Posterior vena cava (tissue), 2 donors: Measurements from ENCODE around the gene NAIF1. TPM values are rescaled to one million over a fixed set of nuclear protein-coding genes. Genes with fewer than 3 reads are reported as not detected.
"Not testable (repeated sequence)": the region's sequence is repeated elsewhere in the genome, so short reads cannot be mapped to it uniquely, and the experiment has no call there.

Source experiments
- DNase-seq: peaks from one replicate; pipeline ENCODE4 v3.0.0-alpha.2; 2020; ENCODE audit warnings: low spot score
- intact Hi-C, 2 donors: fragments of 100-400 bp; cut with DNase I; formaldehyde crosslinking; loops; one replicate each; pipeline versions ENCODE4 v1.14.1 to v1.14.2; 2022 to 2023
- total RNA-seq, 2 donors: library from RNA; stranded (reverse); fragmentation: NEBNext Ultra II Directional; extraction: Animal tissue kit (Norgen Biotek cat#: 25700); gene quantifications; one replicate each; pipeline ENCODE4 v1.2.1, GENCODE V29; 2021
- donor health status: DM: yes; HTN: yes; CAD: no.
- donor health status: DM: yes; HTN: yes; CAD: no.

NAIF1 gene
- total RNA-seq, 2 donors from 2014 or later: 6.0 to 7.1 TPM

DNA sequence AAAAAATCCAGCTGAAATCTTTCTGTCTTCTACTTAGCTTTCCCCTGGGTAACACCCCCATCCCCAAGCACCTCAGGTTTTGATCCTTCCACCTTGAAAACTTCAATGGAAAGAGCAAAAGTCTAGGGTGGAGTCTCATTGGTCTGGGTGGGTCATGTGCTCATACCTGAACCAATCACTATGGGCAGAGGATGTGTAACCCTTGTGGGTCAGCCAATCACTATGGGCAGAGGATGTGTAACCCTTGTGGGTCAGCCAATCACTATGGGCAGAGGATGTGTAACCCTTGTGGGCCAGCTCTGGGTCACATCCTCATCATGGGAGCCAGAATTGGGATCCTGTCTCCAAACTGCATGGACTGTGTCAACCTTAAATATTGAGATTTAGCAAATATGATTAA lies 18.5 kb downstream of the NAIF1 start:
- intact Hi-C loops: no loop called here

DNA sequence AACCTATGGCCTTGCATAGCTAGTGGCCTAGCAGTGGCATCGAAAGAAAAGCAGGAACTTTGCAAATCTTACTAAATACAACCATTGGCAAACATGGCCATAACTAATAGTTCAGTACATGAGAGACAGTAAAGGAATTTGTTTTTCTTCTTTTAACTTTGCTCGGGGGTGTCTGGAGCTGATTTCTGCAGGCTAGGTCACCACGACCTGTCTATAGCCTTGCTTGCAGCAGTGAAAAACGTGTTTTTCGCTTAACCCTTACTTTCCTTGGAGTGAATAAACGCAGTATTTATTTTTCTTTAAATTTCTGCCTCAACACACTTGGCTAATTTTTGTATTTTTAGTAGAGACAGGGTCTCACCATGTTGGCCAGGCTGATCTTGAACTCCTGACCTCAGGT lies 19.9 kb downstream of the NAIF1 start:
- no peak for DNase-seq
- intact Hi-C loops: no loop called here

More for the DNA sequence above, 18.5 kb downstream of the NAIF1 start:
- no peak for DNase-seq

DNA sequence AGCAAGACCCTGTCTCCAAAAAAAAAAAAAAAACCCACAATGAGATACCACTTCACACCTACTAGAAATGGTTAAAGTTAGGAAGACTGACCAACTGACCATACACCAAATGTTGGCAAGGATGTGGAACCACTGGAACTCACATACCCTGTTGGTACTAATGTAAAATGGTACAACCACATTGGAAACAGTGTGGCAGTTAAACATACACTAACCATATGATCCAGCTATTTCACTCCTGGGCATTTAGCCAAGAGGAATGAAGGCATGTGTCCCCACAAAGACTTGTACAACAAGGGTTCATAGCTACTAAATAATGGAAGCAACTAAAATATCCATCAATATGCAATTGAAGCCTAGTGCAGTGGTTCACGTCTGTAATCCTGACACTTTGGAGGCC lies 21.3 kb downstream of the NAIF1 start:
- no peak for DNase-seq
- intact Hi-C loops: no loop called here

DNA sequence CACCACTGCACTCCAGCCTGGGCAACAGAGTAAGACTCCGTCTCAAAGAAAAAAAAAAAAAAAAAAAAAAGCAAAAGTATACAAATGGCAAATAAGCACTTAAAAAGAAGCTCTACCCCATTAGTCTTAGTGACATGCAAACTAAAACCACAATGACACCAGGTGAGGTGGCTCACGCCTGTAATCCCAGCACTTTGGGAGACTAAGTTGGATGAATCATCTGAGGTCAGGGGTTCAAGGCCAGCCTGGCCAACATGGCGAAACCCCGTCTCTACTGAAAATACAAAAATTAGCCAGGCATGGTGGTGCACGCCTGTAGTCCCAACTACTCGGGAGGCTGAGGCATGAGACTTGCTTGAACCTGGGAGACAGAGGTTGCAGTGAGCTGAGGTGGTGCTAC lies 21.7 kb downstream of the NAIF1 start:
- intact Hi-C loops, DNase-seq: not testable (repeated sequence)

DNA sequence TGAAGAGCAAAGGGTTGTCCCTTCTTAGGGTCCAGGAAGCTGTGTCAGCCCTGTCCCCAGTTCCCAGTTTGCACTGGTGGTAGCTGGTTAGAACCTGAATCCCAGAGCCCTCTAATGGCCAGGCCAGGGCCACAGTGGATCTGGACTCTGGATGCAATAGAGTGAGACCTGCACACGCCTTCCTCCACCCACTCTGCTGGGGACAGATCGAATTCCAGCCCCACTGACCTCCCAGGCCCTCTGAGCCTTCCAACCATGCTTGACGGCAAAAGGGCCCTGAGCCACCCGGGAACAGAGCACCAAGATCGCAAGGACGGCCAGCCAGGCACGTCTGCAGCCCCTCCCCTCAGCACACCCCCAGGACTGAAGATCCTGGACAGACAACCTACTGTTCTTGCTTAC lies 23.7 kb downstream of the NAIF1 start:
- intact Hi-C loops: no loop called here
- DNase-seq: no peak

DNA sequence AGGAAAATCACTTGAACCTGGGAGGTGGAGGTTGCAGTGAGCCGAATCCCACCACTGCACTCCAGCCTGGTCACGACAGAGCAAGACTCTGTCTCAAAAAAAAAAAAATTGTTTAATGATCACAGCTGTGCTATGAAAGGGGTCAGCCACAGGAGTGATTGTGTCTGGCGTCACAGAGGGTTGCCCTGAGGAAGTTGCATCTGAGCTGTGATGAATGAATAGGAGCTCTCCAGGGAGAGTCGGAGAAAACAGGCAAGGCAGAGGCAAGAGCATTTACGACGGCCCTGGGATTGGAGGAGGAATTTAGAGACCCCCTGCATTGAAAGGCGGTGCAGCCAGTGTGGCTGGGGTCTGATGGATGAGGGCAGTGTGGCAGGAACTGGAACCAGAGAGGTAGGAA lies 25.1 kb downstream of the NAIF1 start:
- no peak for DNase-seq
- intact Hi-C loops: no loop called here

DNA sequence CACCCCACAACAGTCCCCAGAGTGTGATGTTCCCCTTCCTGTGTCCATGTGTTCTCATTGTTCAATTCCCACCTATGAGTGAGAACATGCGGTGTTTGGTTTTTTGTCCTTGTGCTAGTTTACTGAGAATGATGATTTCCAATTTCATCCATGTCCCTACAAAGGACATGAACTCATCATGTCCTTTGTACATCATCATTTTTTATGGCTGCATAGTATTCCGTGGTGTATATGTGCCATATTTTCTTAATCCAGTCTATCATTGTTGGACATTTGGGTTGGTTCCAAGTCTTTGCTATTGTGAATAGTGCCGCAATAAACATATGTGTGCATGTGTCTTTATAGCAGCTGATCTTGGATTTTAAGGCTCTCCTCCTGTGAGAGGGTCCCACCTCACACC lies 26.3 kb downstream of the NAIF1 start:
- intact Hi-C loops, DNase-seq: not testable (repeated sequence)

DNA sequence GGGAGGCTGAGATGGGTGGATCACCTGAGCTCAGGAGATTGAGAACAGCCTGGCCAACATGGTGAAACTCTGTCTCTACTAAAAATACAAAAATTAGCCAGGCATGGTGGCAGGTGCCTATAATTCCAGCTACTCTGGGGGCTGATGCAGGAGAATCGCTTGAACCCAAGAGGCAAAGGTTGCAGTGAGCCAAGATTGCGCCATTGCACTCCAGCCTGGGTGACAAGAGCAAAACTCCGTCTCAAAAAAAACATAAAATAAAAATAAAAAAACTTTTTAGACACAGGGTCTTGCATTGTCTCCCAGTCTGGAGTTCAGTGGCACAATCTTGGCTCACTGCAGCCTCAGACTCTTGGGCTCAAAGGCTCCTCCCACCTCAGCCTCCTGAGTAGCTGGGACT lies 30.6 kb downstream of the NAIF1 start:
- DNase-seq, intact Hi-C loops: not testable (repeated sequence)

DNA sequence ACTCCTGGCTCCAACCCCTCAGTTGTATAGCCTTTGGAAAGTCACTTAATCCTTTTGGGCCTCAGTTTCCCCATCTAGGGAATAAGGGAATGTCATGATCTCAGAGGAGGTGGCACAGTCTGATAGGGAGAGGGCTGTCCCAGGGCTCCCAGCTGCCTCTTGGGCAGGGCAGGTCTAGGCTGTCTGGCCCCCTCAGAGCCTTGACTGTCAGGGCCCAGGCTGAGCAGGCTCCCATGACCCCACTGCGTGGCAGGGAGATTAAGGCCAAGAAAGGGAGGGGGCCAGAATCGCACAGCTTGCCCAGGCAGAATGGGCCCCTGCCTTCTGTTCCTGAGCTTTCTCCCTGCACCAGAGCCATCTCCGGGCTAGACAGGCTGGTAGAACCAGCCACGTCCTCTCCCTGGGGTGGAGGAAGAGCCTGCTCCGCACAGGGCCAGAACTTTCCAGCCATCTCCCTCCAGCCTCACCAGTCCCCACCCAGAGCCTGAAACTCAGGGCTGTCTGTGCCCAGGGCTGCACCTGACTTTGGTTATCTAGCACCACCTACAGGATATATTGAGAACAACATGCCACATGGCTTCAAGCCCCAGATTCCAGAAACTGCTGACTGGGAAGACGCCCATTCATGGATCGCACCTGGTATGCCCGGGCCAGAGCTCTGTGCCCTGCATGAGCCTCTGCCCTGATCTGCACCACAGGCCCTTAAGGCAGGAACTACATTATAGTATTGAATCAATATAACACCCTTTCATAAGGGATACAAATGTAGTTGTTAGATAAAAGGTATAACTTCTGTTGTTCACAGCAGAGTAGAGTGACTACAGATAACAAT lies 32.1 kb downstream of the NAIF1 start:
- intact Hi-C loops: loop anchor here (2.0 to 5.0 kb wide), 2 partner anchors 92 to 93 kb away; no protein-coding TSS in a partner anchor
- DNase-seq: peak; percentile 87

DNA sequence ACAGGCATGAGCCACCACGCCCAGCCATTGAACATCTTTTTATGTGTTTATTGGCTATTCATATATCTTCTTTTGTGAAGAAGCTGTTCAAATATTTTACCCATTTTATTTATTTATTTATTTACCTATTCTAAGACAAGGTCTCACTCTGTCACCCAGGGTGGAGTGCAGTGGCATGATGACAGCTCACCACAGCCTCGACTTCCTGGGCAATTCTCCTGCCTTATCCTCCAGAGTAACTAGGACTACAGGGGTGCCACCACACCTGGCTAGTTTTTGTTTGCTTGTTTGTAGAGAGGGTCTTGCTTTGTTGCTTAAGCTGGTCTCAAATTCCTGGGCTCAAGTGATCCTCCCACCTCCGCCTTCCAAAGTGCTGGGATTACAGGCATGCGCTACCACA lies 33.5 kb downstream of the NAIF1 start:
- intact Hi-C loops: loop anchor here (2.0 to 5.0 kb wide), 2 partner anchors 91 kb away; no protein-coding TSS in a partner anchor
- DNase-seq: no peak

DNA sequence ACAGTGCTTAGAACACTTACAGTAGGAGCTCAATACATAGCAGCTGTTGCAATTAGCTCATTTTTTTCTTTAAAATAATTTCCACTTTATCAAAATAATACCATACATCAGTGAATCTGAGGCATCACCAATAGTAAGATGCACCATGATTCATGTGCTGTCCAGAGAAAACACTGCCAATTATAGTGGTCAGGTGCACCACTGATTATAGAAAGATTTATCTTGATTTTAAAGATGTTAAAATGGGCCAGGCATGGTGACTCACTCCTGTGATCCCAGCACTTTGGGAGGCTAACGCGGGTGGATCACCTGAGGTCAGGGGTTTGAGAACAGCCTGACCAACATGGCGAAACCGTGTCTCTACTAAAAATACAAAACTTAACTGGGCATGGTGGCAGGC lies 39.4 kb downstream of the NAIF1 start:
- intact Hi-C loops: no loop called here
- DNase-seq: no peak

DNA sequence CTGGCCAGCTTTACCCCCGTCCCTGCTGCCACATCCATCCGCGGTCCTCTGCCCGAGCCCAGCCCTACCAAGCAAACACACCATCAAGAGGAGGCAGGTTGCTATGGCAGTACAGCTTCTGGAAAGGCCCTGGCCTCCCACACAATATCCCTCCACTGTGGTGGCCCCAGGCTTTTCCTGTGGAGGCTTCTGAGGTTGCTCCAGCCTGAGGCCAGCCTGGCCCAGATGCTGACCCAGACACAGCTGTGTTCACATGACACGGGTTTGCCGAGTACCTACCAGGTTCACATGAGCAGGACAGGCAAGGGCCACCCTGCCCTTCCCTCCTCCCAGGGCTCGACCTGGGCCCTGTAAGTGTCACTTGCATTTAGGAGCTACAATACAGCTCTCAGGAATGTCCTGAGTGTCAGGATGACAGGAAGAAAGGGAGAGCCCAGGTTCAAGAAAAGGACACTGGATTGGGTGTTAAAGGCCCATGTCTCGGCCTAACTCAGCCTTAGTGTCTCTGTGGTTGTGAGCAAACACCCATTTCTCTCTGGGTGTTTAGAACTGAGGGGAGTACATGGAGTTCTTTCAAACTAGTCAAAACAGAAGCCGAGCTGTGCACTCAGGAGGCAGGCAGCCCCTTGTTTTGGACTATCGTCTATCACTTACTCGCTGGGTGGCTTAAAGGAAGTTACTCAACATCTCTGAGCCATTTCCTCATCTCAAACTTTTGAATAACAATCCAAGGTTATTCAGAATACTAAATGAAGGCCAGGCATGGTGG lies 40.2 kb downstream of the NAIF1 start:
- no peak for DNase-seq

DNA sequence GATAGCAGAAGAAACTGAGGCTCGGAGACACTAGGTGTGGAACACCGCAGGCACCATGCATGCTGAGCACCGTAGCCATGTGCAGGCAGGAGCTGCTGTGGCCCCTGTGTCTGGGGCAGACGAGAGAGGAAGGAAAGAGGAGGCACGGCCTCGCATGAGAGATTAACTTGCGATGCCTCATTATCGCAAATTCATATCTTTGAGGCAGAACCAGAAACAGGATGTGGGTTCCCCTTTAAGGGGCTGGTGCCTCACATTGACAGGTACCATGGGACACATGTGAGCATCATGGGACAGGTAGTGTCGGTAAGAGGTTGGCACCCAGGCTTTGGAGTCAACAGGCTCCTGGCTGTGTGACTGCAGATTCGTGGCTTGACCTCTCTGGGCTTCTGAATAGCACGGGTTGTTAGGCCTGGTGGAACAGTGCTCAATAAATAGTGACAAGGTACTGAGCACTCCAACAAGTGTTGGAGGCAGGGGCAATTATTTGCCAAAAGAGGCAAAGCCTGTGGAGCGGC lies 40.8 kb downstream of the NAIF1 start:
- intact Hi-C loops: no loop called here
- no peak for DNase-seq

More for the DNA sequence above, 40.2 kb downstream of the NAIF1 start:
- intact Hi-C loops: no loop called here

DNA sequence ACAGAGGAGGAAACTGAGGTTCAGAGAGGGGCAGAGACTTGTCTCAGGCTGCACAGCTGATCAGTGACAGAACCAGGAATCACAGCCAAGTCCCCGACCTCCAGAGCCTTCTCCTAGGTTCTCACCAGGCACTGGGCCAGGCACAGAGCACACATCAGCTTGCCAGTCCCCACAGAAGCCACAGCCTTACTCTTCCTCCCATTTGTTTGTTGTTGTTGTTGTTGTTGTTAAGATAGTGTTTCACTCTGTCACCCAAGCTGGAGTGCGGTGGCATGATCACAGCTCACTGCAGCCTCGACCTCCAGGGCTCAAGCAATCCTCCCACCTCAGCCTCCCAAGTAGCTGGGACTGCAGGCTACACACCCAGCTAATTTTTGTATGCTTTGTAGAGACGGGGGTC lies 41.4 kb downstream of the NAIF1 start:
- intact Hi-C loops: no loop called here
- no peak for DNase-seq

DNA sequence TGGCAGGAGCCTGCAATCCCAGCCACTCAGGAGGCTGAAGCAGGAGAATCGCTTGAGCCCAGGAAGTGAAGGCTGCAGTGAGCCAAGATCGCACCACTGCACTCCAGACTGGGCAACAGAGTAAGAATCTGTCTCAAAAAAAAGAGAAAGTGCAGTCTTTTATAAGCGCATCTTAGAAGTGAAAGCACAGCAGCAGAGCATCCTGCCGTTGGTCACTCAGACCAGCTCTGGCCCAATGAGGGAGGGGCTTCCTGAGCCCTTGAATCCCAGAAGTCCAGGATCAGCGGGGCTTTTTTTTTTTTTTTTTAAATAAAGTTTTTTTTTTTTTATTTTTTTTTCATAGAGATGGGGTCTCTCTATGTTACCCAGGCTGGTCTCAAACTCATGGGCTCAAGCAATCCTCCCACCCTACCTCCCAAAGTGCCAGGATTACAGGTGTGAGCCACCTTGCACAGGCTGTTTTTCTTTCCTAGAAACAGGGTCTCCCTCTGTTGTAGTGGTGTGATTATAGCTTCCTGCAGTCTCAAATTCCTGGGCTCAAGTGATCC lies 42.3 kb downstream of the NAIF1 start:
- no peak for DNase-seq
- intact Hi-C loops: no loop called here

DNA sequence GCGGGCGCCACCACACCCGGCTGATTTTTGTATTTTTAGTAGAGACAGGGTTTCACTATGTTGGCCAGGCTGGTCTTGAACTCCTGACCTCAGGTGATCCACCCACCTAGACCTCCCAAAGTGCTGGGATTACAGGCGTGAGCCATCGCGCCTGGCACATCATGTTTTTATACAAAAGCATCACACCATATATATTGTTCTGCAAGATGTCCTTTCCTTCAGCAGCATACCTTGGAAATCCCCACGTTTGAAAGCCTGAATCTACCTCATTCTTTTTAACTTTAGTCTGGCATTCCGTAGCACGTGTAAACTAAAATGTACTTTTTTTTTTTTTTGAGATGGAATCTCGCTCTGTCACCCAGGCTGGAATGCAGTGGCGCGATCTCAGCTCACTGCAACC lies 43.4 kb downstream of the NAIF1 start:
- intact Hi-C loops, DNase-seq: not testable (repeated sequence)

DNA sequence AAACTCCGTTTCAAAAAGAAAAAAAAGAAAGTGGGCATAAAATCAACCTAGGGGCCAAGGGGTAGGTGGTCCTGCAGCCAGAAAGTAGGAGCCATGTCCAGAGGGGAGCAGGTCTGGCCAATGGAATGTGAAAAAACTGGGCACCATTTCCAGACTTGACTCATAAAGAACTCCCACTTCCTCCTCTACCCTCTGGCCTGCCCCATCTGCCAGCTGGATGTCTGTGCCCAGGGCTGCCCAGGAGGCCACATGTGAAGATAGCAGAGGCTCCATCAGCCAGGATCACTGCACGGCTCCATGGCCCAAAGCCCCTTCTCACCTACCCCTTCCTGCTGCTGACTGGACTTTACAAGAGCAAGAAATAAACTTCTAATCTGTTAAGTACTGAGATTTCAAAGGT lies 44.2 kb downstream of the NAIF1 start:
- no peak for DNase-seq
- intact Hi-C loops: no loop called here

DNA sequence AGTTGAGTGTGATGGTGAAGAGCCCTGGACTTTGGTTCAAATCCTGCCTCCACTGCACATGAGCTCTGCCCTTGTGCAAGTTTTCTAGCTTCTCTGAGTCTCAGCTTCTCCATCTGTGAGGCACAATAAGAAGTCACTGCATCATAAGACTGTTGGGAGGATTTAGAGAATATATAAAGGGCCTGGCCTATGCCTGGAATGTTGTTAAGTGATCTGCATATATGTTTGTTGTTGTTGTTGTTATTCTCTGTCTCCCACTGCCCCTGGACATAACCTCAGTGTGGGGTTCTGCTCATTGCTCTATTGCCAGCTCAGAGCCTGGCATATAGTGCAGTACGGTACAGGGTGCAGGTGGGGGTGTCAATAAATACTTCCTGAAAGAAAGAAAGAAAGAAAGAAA lies 46.0 kb downstream of the NAIF1 start:
- intact Hi-C loops: no loop called here
- no peak for DNase-seq

DNA sequence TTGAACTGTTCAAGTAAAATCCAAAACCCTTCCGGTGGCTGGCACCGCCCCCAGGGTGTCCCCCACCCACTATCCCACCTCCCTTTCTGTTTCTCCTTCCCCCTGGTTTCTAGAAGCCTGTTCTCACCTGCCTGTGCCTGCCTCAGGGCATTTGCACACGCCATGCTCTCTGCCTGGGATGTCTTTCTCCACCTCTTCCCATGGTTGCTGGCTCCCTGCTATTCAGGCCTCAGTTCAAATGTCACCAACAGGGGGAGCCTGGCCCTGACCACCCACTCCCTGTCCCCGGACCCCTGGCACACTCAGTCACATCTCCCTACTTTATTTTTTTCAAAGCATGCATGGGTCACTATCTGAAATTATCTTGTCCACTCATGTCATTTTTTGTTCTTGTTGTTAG lies 46.4 kb downstream of the NAIF1 start:
- intact Hi-C loops: no loop called here
- DNase-seq: no peak

DNA sequence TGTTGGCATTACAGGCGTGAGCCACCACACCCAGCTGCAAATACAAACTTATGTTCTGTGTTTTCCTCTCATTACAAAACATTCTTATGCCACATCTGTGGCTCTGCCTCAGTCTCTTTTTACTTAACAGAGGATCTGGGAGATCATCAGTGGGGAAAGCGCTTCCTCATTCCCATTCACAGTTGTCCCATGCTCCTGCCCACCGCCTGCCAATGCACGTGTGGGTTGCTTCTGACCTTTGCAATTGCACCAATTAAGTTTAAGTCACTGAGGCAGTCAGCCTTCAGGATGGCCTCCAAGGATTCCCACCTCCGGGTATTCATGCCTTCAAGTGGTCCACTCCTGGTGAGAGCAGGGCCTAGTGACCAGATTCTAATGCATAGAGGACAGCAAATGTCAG lies 51.4 kb downstream of the NAIF1 start:
- DNase-seq: no peak
- intact Hi-C loops: no loop called here
